Stimulated activated CD4-positive, alpha-beta T cell treated with anti-CD3 and anti-CD28 coated beads, Interleukin-4, amount 100 ng/mL, for 24 hours (primary cell): ENCODE data around the gene SLC35F1.

Experiments used
- DNase-seq: peaks from one replicate; pipeline ENCODE4 v3.0.0-alpha.2; 2020

The SLC35F1 gene

GRCh38 chr6:118319894-118320649 lies 413.0 kb downstream of the SLC35F1 start:
- DNase-seq = no peak

GRCh38 chr6:118320652-118321051 lies 413.6 kb downstream of the SLC35F1 start:
- DNase-seq = no peak

- DNase-seq = no peak
Measured at GRCh38 chr6:118324116-118324515, 417.1 kb downstream of the SLC35F1 start.

- no peak for DNase-seq
Measured at GRCh38 chr6:118325220-118325860, 418.3 kb downstream of the SLC35F1 start.

- DNase-seq = no peak
Measured at GRCh38 chr6:118326712-118327111, 419.6 kb downstream of the SLC35F1 start.

- DNase-seq = no peak
Measured at GRCh38 chr6:118327237-118327636, 420.2 kb downstream of the SLC35F1 start.

GRCh38 chr6:118333772-118334171 lies 426.7 kb downstream of the SLC35F1 start:
- no peak for DNase-seq

GRCh38 chr6:118334634-118335033 lies 427.6 kb downstream of the SLC35F1 start:
- no peak for DNase-seq

GRCh38 chr6:118335325-118335816 lies 428.3 kb downstream of the SLC35F1 start:
- no peak for DNase-seq

GRCh38 chr6:118344014-118344670 lies 437.1 kb downstream of the SLC35F1 start:
- DNase-seq = no peak

GRCh38 chr6:118350881-118351430 lies 443.9 kb downstream of the SLC35F1 start:
- no peak for DNase-seq

GRCh38 chr6:118353564-118353963 lies 446.5 kb downstream of the SLC35F1 start:
- DNase-seq = no peak

GRCh38 chr6:118354641-118355040 lies 447.6 kb downstream of the SLC35F1 start:
- no peak for DNase-seq

- DNase-seq = no peak
Measured at GRCh38 chr6:118356054-118356453, 449.0 kb downstream of the SLC35F1 start.

- no peak for DNase-seq
Measured at GRCh38 chr6:118356686-118357085, 449.6 kb downstream of the SLC35F1 start.
